Posterior cingulate gyrus (tissue), 11 donors: ENCODE measurements around the gene FUT7.
"Not testable (repeated sequence)": the region's sequence is repeated elsewhere in the genome, so short reads cannot be mapped to it uniquely, and the experiment has no call there.

Source experiments
- DNase-seq, 10 donors: peaks; one replicate each; pipeline versions ENCODE4 v3.0.0 to v3.0.0-alpha.2; 2020 to 2021; ENCODE audit warnings: mixed read lengths in 3 of 10
- intact Hi-C: fragments of 100-400 bp; cut with DNase I; formaldehyde crosslinking; loops from one replicate; pipeline ENCODE4 v1.15.1; 2023

Gene FUT7

GRCh38 chr9:137067860-137068538 lies 36.1 kb upstream of the FUT7 start:
- intact Hi-C loops: no loop called here
- peak; percentile 70 to 97 (median 84) for DNase-seq

DNA sequence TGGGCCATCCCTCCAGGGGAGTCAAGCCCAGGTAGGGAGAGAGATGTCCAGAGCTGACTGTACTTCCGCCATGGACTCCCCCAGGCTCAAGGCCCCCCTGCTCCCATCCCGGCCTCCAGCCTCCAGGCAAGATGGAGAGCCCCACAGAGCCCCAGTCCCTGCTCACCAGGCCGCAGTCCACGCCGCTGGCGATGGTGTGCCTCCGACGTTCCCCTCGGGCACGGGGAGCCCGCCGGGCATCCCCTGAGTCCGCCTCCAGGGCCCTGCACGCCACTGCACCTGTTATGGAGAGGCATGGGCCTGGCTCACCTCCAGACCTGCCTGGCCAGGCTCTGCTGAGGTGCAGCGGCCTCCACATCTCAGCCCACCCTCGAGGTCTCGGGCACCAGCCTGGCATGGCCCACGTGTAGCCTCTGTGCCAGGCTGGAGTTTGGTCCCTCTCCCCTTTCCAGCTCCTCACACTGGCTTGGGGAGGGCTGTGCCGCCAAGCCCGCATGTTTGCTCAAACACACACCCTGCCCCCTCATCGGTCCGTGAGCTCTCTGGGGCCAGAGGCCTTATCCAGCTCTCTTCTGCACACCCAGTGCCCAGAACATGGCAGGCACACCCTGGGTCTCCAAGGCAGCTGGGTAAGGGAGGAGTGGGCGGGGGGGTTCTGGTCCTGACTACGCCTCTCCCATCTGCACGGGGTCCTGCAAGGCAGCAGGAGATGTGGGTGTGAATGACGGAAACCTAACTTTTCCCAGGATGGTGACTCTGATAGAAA lies 34.4 kb upstream of the FUT7 start:
- intact Hi-C loops: no loop called here
- peak in 1 of 10 donors; percentile 55 for DNase-seq

DNA sequence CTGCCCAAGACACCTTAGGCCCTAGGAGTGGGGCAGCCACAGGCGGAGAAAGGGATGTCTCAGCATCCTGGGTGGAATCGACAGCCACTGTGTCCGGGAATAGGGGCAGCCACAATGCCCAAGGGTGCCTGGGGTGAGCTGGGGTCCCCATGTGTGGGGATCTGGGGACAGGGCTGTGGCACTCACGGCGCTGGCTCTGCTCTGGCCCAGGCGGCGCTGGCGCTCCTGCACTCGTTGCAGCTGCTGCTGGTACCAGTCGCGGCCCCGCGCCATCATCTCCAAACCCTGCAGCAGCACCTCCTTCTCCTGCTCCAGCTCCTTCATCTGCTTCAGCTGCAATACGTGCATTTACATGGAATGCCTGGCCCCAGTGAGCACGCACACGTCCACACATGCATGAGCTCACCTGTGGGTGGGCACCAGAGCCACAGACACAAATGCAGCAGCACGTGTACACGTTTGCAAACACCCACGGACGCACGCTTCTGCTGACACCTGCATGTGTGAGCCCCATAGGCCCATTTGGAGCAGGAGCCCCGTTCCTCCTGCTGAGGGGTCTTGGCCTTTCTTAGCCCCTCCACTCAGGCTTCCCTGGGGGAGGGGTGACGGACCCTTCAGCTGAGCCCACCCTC lies 33.6 kb upstream of the FUT7 start:
- intact Hi-C loops: loop anchor here (2.0 kb wide), 1 partner anchor 17 kb away; no protein-coding TSS in a partner anchor
- no peak for DNase-seq

- no peak for DNase-seq
- intact Hi-C loops: loop anchor here (2.0 kb wide), 1 partner anchor 16 kb away; no protein-coding TSS in a partner anchor
Observed at GRCh38 chr9:137064880-137065164, 32.9 kb upstream of the FUT7 start.

DNA sequence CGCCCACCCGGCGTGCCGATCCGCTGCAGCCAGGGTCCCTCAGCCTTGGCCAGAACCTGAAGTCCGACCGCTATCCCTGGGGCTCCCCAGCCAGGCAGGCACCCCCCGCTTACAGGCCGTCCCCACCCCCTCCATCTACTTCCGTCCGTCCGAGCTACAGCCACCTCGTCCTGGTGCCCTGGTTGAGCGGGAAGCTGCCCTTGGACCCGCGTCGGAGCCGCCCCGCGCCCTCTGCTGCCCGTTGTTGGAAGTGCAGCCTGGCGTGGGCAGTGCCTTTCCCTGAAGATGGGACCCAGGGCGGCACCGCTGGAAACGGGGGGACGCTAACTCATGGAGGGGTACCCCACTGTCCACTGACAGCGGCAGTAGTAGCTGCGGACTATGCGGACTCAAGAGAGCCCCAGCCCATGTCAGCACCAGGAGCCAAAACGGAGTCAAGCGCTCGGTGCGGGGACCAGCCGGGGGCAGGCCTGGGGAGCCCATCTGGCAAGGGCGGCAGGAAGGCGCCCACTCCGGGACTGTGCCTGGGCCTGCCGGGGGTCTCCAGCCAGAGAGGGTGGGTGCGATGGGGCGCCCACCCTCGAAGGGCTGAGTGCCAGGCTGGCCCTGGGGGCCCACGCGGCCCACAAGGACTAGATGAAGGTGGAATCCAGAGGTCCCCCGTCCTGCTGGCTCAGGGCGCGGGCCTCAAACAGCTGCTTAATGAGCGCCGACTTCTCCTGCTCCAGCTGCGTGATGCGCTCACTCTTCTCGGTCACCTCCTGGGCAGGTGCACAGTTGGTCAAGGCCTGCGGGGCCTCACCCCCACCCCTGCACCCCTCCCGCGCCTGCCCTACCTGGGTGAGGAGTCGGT lies 32.4 kb upstream of the FUT7 start:
- intact Hi-C loops: loop anchor here (2.0 kb wide), 1 partner anchor 15 kb away; no protein-coding TSS in a partner anchor
- DNase-seq: peak in 9 of 10 donors; percentile 44 to 95 (median 76)

DNA sequence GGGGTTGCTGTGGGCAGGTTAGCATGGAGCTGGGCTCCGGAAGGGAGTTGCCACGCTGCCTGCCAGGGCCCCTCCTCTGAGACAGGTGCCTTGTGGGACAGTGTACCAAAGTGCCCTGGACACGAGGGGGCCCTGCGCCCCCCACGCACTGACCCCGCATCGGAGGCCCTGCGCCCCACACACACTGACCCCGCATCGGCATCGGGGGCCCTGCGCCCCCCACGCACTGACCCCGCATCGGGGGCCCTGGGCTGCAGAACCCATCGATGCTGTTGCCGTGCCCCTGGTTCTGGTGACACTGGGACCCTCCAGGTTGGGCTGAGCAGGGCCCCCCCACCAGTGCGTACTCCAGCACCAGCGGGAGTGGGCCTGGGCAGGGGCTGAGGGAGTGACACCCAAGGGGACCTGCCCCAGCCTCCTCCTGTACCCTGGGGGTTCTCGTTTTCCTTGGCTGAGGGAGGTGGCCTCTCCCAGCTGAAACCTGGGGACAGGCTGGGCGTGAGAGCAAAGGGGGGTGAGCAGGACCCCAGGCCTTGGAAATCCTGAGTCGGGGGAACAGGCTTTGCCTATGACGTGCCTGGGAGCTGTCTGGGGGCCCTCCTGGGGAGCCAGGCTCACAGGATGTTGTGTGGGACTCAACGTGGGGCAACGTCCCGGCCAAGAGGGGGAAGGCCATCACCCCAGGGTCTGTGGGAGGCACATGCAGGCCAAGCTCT lies 31.6 kb upstream of the FUT7 start:
- no peak for DNase-seq
- intact Hi-C loops: loop anchor here (2.0 kb wide), 1 partner anchor 15 kb away; no protein-coding TSS in a partner anchor

DNA sequence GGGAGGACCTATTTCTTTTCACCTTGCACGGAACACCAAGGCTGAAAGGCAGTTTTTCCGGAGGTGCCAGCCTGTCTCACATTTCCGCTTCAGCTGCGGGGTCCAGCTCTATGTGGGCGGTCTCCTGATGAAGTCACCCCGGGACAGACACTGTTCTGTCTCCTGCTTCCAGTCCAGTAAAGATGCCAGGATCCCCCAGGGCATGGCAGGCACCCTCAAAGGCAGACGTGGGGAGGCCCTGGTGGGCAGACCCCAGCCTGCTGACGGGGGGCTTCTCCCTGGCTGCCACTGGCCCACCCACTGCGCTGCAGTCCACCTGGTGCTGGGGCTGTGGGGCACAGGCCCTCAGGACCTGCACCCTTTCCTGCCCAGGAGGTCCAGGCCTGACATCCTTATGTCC lies 30.9 kb upstream of the FUT7 start:
- intact Hi-C loops, DNase-seq: not testable (repeated sequence)

DNA sequence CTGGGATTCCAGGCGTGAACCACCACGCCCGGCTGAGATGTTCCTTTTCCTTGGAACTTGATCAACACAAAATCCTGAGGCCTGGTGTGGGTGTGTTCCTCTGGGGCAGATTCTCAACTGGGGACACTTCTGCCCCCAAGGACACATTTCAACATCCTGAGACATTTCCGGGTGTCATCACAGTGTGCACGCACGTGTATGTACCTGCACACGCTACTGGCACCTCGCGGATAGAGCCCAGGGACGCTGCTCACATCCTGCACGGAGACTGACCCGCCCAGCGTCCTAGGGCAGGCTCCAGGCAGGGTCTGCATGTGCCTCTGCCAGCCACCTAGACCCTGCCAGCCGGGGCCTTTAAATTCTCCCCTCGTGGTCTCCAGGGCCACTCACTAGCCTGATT lies 30.5 kb upstream of the FUT7 start:
- no peak for DNase-seq
- intact Hi-C loops: no loop called here

DNA sequence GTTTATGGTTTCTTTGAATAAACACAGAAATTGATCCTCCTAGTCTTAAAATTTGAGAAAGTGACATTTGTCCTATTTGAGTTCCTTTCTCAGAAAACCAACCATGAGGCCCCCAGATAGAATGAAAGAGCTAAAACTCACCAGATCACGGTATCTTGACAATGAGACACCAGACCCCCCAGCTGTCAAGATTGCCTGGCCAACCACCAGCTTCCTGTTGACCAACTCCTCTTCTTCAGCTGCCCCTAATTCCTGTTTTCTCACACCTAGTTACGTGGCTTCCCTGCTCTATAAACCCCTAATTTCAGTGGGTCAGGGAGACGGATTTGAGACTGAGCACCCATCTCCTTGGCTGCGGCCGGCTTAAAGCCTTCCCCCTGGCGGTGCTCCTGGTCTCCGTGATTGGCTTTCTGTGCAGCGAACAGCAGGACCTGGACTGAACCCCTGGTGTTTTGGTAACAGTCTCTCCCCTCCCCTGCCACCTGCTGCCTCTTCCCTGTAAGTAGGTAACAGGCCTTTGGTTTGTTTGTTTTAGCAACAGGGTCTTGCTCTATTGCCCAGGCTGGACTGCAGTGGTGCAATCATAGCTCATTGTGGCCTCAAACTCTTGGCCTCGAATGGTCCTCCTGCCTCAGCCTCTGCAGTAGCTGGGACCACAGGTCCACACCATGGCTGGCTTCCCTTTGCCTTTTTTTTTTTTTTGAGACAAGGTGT lies 26.8 kb upstream of the FUT7 start:
- no peak for DNase-seq
- intact Hi-C loops: no loop called here

GRCh38 chr9:137057545-137057944 lies 25.7 kb upstream of the FUT7 start:
- no peak for DNase-seq
- intact Hi-C loops: no loop called here

GRCh38 chr9:137056739-137057415 lies 25.0 kb upstream of the FUT7 start:
- intact Hi-C loops: no loop called here
- DNase-seq: no peak

DNA sequence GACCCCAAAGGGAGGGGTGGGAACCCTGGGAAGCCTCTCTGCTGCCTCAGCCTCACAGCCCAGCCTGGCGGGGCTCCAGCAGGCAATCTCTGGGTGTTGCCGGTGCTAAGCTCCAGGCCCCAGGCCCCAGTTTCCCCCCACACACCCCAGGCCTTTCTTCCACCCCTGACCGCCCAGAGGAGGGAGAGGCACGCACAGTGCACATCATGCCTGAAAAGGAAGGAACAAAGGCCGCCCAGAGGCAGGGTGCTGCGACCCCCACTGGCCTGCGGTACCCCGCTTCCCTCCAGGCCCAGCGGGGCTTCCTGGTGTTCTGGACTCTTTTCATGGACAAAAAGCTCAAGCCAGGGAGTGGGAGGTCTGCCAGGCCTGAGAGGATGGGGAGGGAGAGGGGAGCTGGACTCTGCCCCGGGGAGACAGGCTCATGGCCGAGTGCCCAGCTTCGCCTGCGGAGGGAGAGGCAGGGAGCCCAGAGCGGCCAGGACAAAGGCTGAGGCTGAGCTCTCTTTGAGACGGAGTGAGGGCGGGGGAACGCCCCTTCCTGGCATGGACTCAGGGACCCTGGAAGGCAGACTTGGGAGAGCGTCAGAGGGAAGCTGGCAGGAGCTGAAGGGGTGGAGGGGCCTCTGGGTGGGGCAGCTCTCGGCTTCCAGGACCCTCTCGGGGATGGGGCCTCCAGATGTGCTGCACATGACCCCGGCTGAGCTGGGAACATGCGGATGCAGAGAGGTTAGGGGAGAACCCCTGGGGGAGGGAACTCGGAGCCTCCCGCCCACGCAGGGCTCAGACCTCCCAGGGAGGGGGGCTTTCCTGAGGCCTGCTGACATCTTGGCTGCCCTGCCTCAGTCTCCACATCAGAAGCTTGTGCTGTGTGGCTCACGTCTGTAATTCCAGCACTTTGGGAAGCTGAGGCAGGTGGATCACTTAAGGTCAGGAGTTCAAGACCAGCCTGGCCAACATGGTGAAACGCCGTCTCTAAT lies 23.8 kb upstream of the FUT7 start:
- intact Hi-C loops: no loop called here
- DNase-seq: peak; percentile 88 to 99 (median 92)

- no peak for DNase-seq
- intact Hi-C loops: no loop called here
Observed at GRCh38 chr9:137054932-137055384, 23.1 kb upstream of the FUT7 start.

GRCh38 chr9:137053944-137054931 lies 22.4 kb upstream of the FUT7 start, which contains the start of gene ENTPD2:
ENTPD2 (minus strand) TSS chr9:137054061; CDS start chr9:137053997, 64 bp downstream.
- no peak for DNase-seq
- intact Hi-C loops: no loop called here

GRCh38 chr9:137052998-137053943 lies 21.4 kb upstream of the FUT7 start:
- intact Hi-C loops: no loop called here
- DNase-seq: no peak
